PC-3 (cell line): ENCODE data around the gene SYT1. TPM values are rescaled to one million over a fixed set of nuclear protein-coding genes. Genes with fewer than 3 reads are reported as not detected.
A peak's percentile ranks its signal among the peaks of the same experiment; 100 is the strongest.

Source experiments
- ATAC-seq: fragments of 200-7000 bp; cut with Tn5 transposase; 2 replicates; pipeline ENCODE4 v1.9.1; 2020; ENCODE audit warnings: mild to moderate bottlenecking, moderate library complexity
- BruUV-seq: library from RNA; stranded (reverse); fragments of 400-500 nt; replicated peaks from 2 replicates; lab custom pipeline; 2021; lab: Mats Ljungman, UMichigan
- CTCF ChIA-PET: fragments of 300-600 bp; sonication (Branson Sonifier 250); formaldehyde crosslinking; loops from one replicate; lab custom pipeline; 2022; ENCODE audit warnings: antibody characterized with exemption; lab: Charles Lee
- POLR2A ChIA-PET: fragments of 300-600 bp; sonication (Branson Sonifier 250); formaldehyde crosslinking; loops from one replicate; lab custom pipeline; 2022; ENCODE audit warnings: antibody characterized with exemption; ENCODE audit not compliant: unreplicated experiment; lab: Charles Lee
- DNase-seq: peaks from one replicate; pipeline ENCODE4 v3.0.0-alpha.2; 2015
- H2AFZ ChIP-seq: fragments of 300-600 bp; sonication (generic); 2 replicates; pipeline ENCODE4 v1.6.0; 2016; ENCODE audit warnings: antibody characterized with exemption, low read length
- H3F3A ChIP-seq: fragments of 300-600 bp; sonication (generic); one replicate; pipeline ENCODE4 v1.6.0; 2017; ENCODE audit warnings: antibody characterized with exemption, low read length, control low read depth, mild to moderate bottlenecking; ENCODE audit not compliant: unreplicated experiment
- H3K27ac ChIP-seq: fragments of 300-600 bp; sonication (generic); 2 replicates; pipeline ENCODE4 v1.5.1; 2016; ENCODE audit warnings: mild to moderate bottlenecking, low read length
- H3K27me3 ChIP-seq: fragments of 300-600 bp; sonication (generic); 2 replicates; pipeline ENCODE4 v1.6.1; 2016; ENCODE audit warnings: low read length, mixed read lengths
- H3K36me3 ChIP-seq: fragments of 300-600 bp; sonication (generic); 2 replicates; pipeline ENCODE4 v1.6.1; 2016; ENCODE audit warnings: low read depth, mixed run types, low read length, mixed read lengths
- H3K4me1 ChIP-seq: fragments of 300-600 bp; sonication (generic); 2 replicates; pipeline ENCODE4 v1.5.1; 2016; ENCODE audit warnings: low read length; ENCODE audit not compliant: insufficient read depth
- H3K4me2 ChIP-seq: fragments of 300-600 bp; sonication (generic); 2 replicates; pipeline ENCODE4 v1.6.0; 2016; ENCODE audit warnings: low read length
- H3K4me3 ChIP-seq: fragments of 300-600 bp; sonication (generic); 2 replicates; pipeline ENCODE4 v1.5.1; 2016; ENCODE audit warnings: mild to moderate bottlenecking, low read length, mixed read lengths
- H3K79me2 ChIP-seq: fragments of 300-600 bp; sonication (generic); 2 replicates; pipeline ENCODE4 v1.6.1; 2017; ENCODE audit warnings: low read length, mixed read lengths
- H3K9ac ChIP-seq: fragments of 300-600 bp; sonication (generic); 2 replicates; pipeline ENCODE4 v1.6.0; 2016; ENCODE audit warnings: mild to moderate bottlenecking, low read length
- H3K9me2 ChIP-seq: fragments of 300-600 bp; sonication (generic); replicated peaks from 2 replicates; pipeline ENCODE4 v1.6.1; 2016; ENCODE audit warnings: mixed run types, low read length, mixed read lengths
- H3K9me3 ChIP-seq: fragments of 300-600 bp; sonication (generic); 2 replicates; pipeline ENCODE4 v1.6.1; 2016; ENCODE audit warnings: low read length, mixed read lengths
- H4K20me1 ChIP-seq: fragments of 300-600 bp; sonication (generic); 2 replicates; pipeline ENCODE4 v1.6.1; 2016; ENCODE audit warnings: low read length, mixed read lengths
- EZH2 ChIP-seq: fragments of 300-600 bp; sonication (generic); IDR thresholded peaks from one replicate; pipeline ENCODE4 v1.6.1; 2017; ENCODE audit warnings: antibody characterized with exemption, mild to moderate bottlenecking, low read length; ENCODE audit not compliant: unreplicated experiment
- EZH2phosphoT487 ChIP-seq: fragments of 300-600 bp; sonication (generic); IDR thresholded peaks from 2 replicates; pipeline ENCODE4 v1.6.1; 2018; ENCODE audit warnings: mild to moderate bottlenecking, antibody characterized with exemption, low read length, borderline replicate concordance
- intact Hi-C: fragments of 100-400 bp; cut with micrococcal nuclease; formaldehyde crosslinking; loops from 2 replicates; pipeline ENCODE4 v1.9.0; 2023
- total RNA-seq: library from RNA; depleted of rRNA; stranded (reverse); fragments of >200 nt; gene quantifications from 2 replicates; pipeline ENCODE4 v1.2.3, GENCODE V29; 2014
- TF ChIP-seq, protein P1 (sequence below): fragments of 300-600 bp; sonication (generic); conservative IDR thresholded peaks from 2 replicates; pipeline ENCODE4 v1.5.1; 2017; ENCODE audit warnings: antibody characterized with exemption, low read depth, mild to moderate bottlenecking, low read length

SYT1 gene
- total RNA-seq, 1 experiment from 2014 or later, result 0.51 TPM

DNA sequence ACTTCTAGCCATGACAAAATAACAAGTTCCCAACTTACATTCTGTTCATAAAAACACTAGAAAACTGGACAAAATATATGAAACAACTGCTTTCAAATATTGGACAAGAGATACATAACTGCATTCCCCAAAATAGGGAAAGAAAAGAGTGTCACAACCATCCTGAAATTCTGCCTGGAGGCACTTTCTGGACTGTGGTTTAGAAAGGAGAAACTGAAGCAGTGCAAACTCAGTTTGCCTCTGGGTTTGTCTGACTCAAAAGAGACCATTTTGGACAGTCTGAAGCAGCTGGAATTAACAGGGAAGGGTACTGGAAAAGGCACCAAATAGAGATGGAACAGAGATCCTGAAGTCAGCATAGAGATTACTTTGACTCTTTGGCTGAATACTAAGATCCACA, 11.3 kb upstream of the SYT1 start:
- ChIA-PET POLR2A (no interaction called here), CTCF (no interaction called here)
- ATAC-seq (no peak), DNase-seq (no peak)
- intact Hi-C loops, result no loop called here
- no peaks in the 10 kb centered on the region for H3K9me3 ChIP-seq
- H3K27ac ChIP-seq, result no peak overlapping the region
- no peaks in the 10 kb centered on the region for H3K4me1 ChIP-seq
- H3K4me3 ChIP-seq, result no peak overlapping the region
- no peaks in the 10 kb centered on the region for H4K20me1 ChIP-seq
- H3K27me3 ChIP-seq, result no peaks in the 10 kb centered on the region
- H2AFZ ChIP-seq, result no peak overlapping the region
- H3K9ac ChIP-seq, result no peak overlapping the region
- H3K36me3 ChIP-seq, result no peaks in the 10 kb centered on the region
- no peaks in the 10 kb centered on the region for H3K9me2 ChIP-seq
- H3F3A ChIP-seq, result no peaks in the 10 kb centered on the region
- H3K79me2 ChIP-seq, result no peaks in the 10 kb centered on the region
- TF ChIP-seq EZH2 (no peak), EZH2phosphoT487 (no peak)
- TF ChIP-seq, protein P1, sequence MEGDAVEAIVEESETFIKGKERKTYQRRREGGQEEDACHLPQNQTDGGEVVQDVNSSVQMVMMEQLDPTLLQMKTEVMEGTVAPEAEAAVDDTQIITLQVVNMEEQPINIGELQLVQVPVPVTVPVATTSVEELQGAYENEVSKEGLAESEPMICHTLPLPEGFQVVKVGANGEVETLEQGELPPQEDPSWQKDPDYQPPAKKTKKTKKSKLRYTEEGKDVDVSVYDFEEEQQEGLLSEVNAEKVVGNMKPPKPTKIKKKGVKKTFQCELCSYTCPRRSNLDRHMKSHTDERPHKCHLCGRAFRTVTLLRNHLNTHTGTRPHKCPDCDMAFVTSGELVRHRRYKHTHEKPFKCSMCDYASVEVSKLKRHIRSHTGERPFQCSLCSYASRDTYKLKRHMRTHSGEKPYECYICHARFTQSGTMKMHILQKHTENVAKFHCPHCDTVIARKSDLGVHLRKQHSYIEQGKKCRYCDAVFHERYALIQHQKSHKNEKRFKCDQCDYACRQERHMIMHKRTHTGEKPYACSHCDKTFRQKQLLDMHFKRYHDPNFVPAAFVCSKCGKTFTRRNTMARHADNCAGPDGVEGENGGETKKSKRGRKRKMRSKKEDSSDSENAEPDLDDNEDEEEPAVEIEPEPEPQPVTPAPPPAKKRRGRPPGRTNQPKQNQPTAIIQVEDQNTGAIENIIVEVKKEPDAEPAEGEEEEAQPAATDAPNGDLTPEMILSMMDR, result no peak
- no peak overlapping the region for H3K4me2 ChIP-seq
- no TSS peak for BruUV-seq

- ATAC-seq (peak; percentile 73), DNase-seq (peak; percentile 53)
- H3K27ac ChIP-seq, result no peak overlapping the region
- H3K9ac ChIP-seq, result peak overlapping the region; percentile 31
- peak overlapping the region; percentile 79 for H3K4me3 ChIP-seq
- no peaks in the 10 kb centered on the region for H3K79me2 ChIP-seq
- H2AFZ ChIP-seq, result peak overlapping the region; percentile 94
- H3F3A ChIP-seq, result no peaks in the 10 kb centered on the region
- H4K20me1 ChIP-seq, result no peaks in the 10 kb centered on the region
- no peaks in the 10 kb centered on the region for H3K36me3 ChIP-seq
- peak overlapping the region; percentile 92 for H3K4me2 ChIP-seq
- no peak for TF ChIP-seq EZH2
- TF ChIP-seq, protein P1, result no peak
- no peak for TF ChIP-seq EZH2phosphoT487
- H3K27me3 ChIP-seq, result peaks cover 6% of the 10 kb centered on the region
- BruUV-seq, result TSS peak; percentile 84
- ChIA-PET CTCF (interaction anchor here (0.5 to 1.7 kb wide), 10 partner anchors 61 to 478 kb away, joined by 3 to 10 read pairs (median 4); no protein-coding TSS in a partner anchor), POLR2A (interaction anchor here (0.6 kb wide), 5 partner anchors 10 to 224 kb away, joined by 3 to 7 read pairs (median 5); no protein-coding TSS in a partner anchor)
- intact Hi-C loops, result loop anchor here (2.0 to 10.0 kb wide), 6 partner anchors 159 to 683 kb away; no protein-coding TSS in a partner anchor
- no peaks in the 10 kb centered on the region for H3K9me2 ChIP-seq
- H3K4me1 ChIP-seq, result no peaks in the 10 kb centered on the region
- no peaks in the 10 kb centered on the region for H3K9me3 ChIP-seq
Measured at GRCh38 chr12:78863482-78864402, 832 bp upstream of the SYT1 start.
